ENCODE data around the gene TFF2.

The TFF2 gene

GRCh38 chr21:42298657-42299056 lies 52.1 kb downstream of the TFF2 start:
- no peak for TF ChIP-seq CTCF (IDR thresholded peaks at IDR 0.05; ENCODE audit: low read depth, low read length)
- no peak for TF ChIP-seq EZH2phosphoT487 (IDR thresholded peaks at IDR 0.05; ENCODE audit: low read depth)
- H4K20me1 ChIP-seq (ENCODE audit: insufficient read depth, low read length), result no peaks in the 10 kb centered on the region
- H3K79me2 ChIP-seq (ENCODE audit: low read length), result no peaks in the 10 kb centered on the region
- H3K9ac ChIP-seq (ENCODE audit: low read length), result no peak overlapping the region
- H3K4me2 ChIP-seq (ENCODE audit: low read length), result no peak overlapping the region
- H3K4me3 ChIP-seq (ENCODE audit: low read length), result no peak overlapping the region
- peaks cover 20% of the 10 kb centered on the region for H3K27me3 ChIP-seq (ENCODE audit: low read depth, low read length)
- H3K9me3 ChIP-seq (ENCODE audit: insufficient read depth, low read length), result no peaks in the 10 kb centered on the region
- H3K4me1 ChIP-seq (ENCODE audit: low read length), result no peaks in the 10 kb centered on the region
- no peak overlapping the region for H3K27ac ChIP-seq (ENCODE audit: low read length)
- no peak overlapping the region for H2AFZ ChIP-seq (ENCODE audit: low read depth, low read length)
- no peaks in the 10 kb centered on the region for H3K36me3 ChIP-seq (replicated peaks; ENCODE audit: low read depth, low read length)

GRCh38 chr21:42298237-42298636 lies 52.6 kb downstream of the TFF2 start:
- no peak overlapping the region for H3K27ac ChIP-seq (ENCODE audit: low read length)
- no peak overlapping the region for H3K4me3 ChIP-seq (ENCODE audit: low read length)
- H3K4me2 ChIP-seq (ENCODE audit: low read length), result no peak overlapping the region
- no peak overlapping the region for H2AFZ ChIP-seq (ENCODE audit: low read depth, low read length)
- H3K79me2 ChIP-seq (ENCODE audit: low read length), result no peaks in the 10 kb centered on the region
- no peak overlapping the region for H3K9ac ChIP-seq (ENCODE audit: low read length)
- TF ChIP-seq EZH2phosphoT487 (IDR thresholded peaks at IDR 0.05; ENCODE audit: low read depth) (no peak), CTCF (IDR thresholded peaks at IDR 0.05; ENCODE audit: low read depth, low read length) (no peak)
- no peaks in the 10 kb centered on the region for H3K36me3 ChIP-seq (replicated peaks; ENCODE audit: low read depth, low read length)
- no peaks in the 10 kb centered on the region for H4K20me1 ChIP-seq (ENCODE audit: insufficient read depth, low read length)
- peaks cover 20% of the 10 kb centered on the region for H3K27me3 ChIP-seq (ENCODE audit: low read depth, low read length)
- no peaks in the 10 kb centered on the region for H3K4me1 ChIP-seq (ENCODE audit: low read length)
- H3K9me3 ChIP-seq (ENCODE audit: insufficient read depth, low read length), result no peaks in the 10 kb centered on the region

GRCh38 chr21:42297377-42297776 lies 53.4 kb downstream of the TFF2 start:
- no peak overlapping the region for H3K4me3 ChIP-seq (ENCODE audit: low read length)
- no peak overlapping the region for H3K4me2 ChIP-seq (ENCODE audit: low read length)
- no peaks in the 10 kb centered on the region for H3K79me2 ChIP-seq (ENCODE audit: low read length)
- TF ChIP-seq CTCF (IDR thresholded peaks at IDR 0.05; ENCODE audit: low read depth, low read length) (no peak), EZH2phosphoT487 (IDR thresholded peaks at IDR 0.05; ENCODE audit: low read depth) (no peak)
- H4K20me1 ChIP-seq (ENCODE audit: insufficient read depth, low read length), result no peaks in the 10 kb centered on the region
- no peaks in the 10 kb centered on the region for H3K36me3 ChIP-seq (replicated peaks; ENCODE audit: low read depth, low read length)
- H2AFZ ChIP-seq (ENCODE audit: low read depth, low read length), result no peak overlapping the region
- H3K9me3 ChIP-seq (ENCODE audit: insufficient read depth, low read length), result no peaks in the 10 kb centered on the region
- no peak overlapping the region for H3K27ac ChIP-seq (ENCODE audit: low read length)
- H3K9ac ChIP-seq (ENCODE audit: low read length), result no peak overlapping the region
- no peaks in the 10 kb centered on the region for H3K4me1 ChIP-seq (ENCODE audit: low read length)
- peaks cover 20% of the 10 kb centered on the region for H3K27me3 ChIP-seq (ENCODE audit: low read depth, low read length)

GRCh38 chr21:42296501-42296900 lies 54.3 kb downstream of the TFF2 start:
- Histone ChIP-seq H3K4me3 (ENCODE audit: low read length) (no peak overlapping the region), H3K36me3 (replicated peaks; ENCODE audit: low read depth, low read length) (no peaks in the 10 kb centered on the region)
- TF ChIP-seq CTCF (IDR thresholded peaks at IDR 0.05; ENCODE audit: low read depth, low read length) (no peak), EZH2phosphoT487 (IDR thresholded peaks at IDR 0.05; ENCODE audit: low read depth) (no peak)

More at GRCh38 chr21:42296501-42296900, 54.3 kb downstream of the TFF2 start:
- no peak overlapping the region for H3K9ac ChIP-seq (ENCODE audit: low read length)
- no peaks in the 10 kb centered on the region for H4K20me1 ChIP-seq (ENCODE audit: insufficient read depth, low read length)
- H3K79me2 ChIP-seq (ENCODE audit: low read length), result no peaks in the 10 kb centered on the region
- no peaks in the 10 kb centered on the region for H3K9me3 ChIP-seq (ENCODE audit: insufficient read depth, low read length)
- H3K27me3 ChIP-seq (ENCODE audit: low read depth, low read length), result peaks cover 20% of the 10 kb centered on the region
- H3K27ac ChIP-seq (ENCODE audit: low read length), result no peak overlapping the region
- no peak overlapping the region for H2AFZ ChIP-seq (ENCODE audit: low read depth, low read length)
- no peaks in the 10 kb centered on the region for H3K4me1 ChIP-seq (ENCODE audit: low read length)
- no peak overlapping the region for H3K4me2 ChIP-seq (ENCODE audit: low read length)
